ENCODE results near the gene SLC35A4.
"Not testable (repeated sequence)": the region's sequence is repeated elsewhere in the genome, so short reads cannot be mapped to it uniquely, and the experiment has no call there.

Gene SLC35A4

GRCh38 chr5:140588311-140589070, 23.9 kb downstream of the SLC35A4 start:
- DNase-seq (ENCODE audit: low read depth, low spot score) = no peak

GRCh38 chr5:140590861-140591260, 26.2 kb downstream of the SLC35A4 start:
- no peak for DNase-seq (ENCODE audit: low read depth, low spot score)

- no peak for DNase-seq (ENCODE audit: low read depth, low spot score)
Measured at GRCh38 chr5:140591747-140592372, 27.2 kb downstream of the SLC35A4 start.

- not testable (repeated sequence) for DNase-seq (ENCODE audit: low read depth, low spot score)
Measured at GRCh38 chr5:140593070-140593469, 28.4 kb downstream of the SLC35A4 start.

GRCh38 chr5:140594169-140594568, 29.5 kb downstream of the SLC35A4 start:
- DNase-seq (ENCODE audit: low read depth, low spot score) = no peak

GRCh38 chr5:140595538-140596300, 31.1 kb downstream of the SLC35A4 start:
- DNase-seq (ENCODE audit: low read depth, low spot score) = no peak

- no peak for DNase-seq (ENCODE audit: low read depth, low spot score)
Measured at GRCh38 chr5:140596321-140596741, 31.7 kb downstream of the SLC35A4 start.

- DNase-seq (ENCODE audit: low read depth, low spot score) = no peak
Measured at GRCh38 chr5:140598836-140599235, 34.2 kb downstream of the SLC35A4 start.

- no peak for DNase-seq (ENCODE audit: low read depth, low spot score)
Measured at GRCh38 chr5:140600096-140600495, 35.5 kb downstream of the SLC35A4 start.

- DNase-seq (ENCODE audit: low read depth, low spot score) = no peak
Measured at GRCh38 chr5:140602147-140602546, 37.5 kb downstream of the SLC35A4 start.

GRCh38 chr5:140603446-140603698, 38.7 kb downstream of the SLC35A4 start:
- not testable (repeated sequence) for DNase-seq (ENCODE audit: low read depth, low spot score)

GRCh38 chr5:140603734-140604133, 39.1 kb downstream of the SLC35A4 start:
- DNase-seq (ENCODE audit: low read depth, low spot score) = no peak

GRCh38 chr5:140605879-140606278, 41.3 kb downstream of the SLC35A4 start:
- no peak for DNase-seq (ENCODE audit: low read depth, low spot score)

GRCh38 chr5:140607031-140607430, 42.4 kb downstream of the SLC35A4 start:
- DNase-seq (ENCODE audit: low read depth, low spot score) = no peak

- no peak for DNase-seq (ENCODE audit: low read depth, low spot score)
Measured at GRCh38 chr5:140608722-140609121, 44.1 kb downstream of the SLC35A4 start.

- DNase-seq (ENCODE audit: low read depth, low spot score) = no peak
Measured at GRCh38 chr5:140609126-140609525, 44.5 kb downstream of the SLC35A4 start.

GRCh38 chr5:140611020-140611521, 46.4 kb downstream of the SLC35A4 start:
- no peak for DNase-seq (ENCODE audit: low read depth, low spot score)

All from smooth muscle cell of the brain vasculature (primary cell).